H9 (cell line): ENCODE results near the gene YWHAH. TPM values are rescaled to one million over a fixed set of nuclear protein-coding genes. Genes with fewer than 3 reads are reported as not detected.

Experiments used
- DNase-seq: peaks from one replicate; pipeline ENCODE4 v3.0.0-alpha.2; 2017
- H2AFZ ChIP-seq: one replicate; pipeline ENCODE4 v1.6.1; 2013; ENCODE audit warnings: mild to moderate bottlenecking, low read length, control low read depth, moderate library complexity
- H2AK5ac ChIP-seq: 2 replicates; pipeline ENCODE4 v1.6.1; 2013; ENCODE audit warnings: low read length, control low read depth, mixed read lengths; ENCODE audit not compliant: insufficient read length
- H2BK120ac ChIP-seq: one replicate; pipeline ENCODE4 v1.6.1; 2013; ENCODE audit warnings: low read depth, mild to moderate bottlenecking, low read length, control low read depth, inconsistent platforms; ENCODE audit not compliant: poor library complexity, severe bottlenecking
- H2BK12ac ChIP-seq: 2 replicates; pipeline ENCODE4 v1.6.1; 2013; ENCODE audit warnings: low read length, control low read depth, mixed read lengths, low read depth; ENCODE audit not compliant: insufficient read length
- H2BK15ac ChIP-seq: 2 replicates; pipeline ENCODE4 v1.6.1; 2013; ENCODE audit warnings: low read depth, low read length, control low read depth
- H2BK20ac ChIP-seq: one replicate; pipeline ENCODE4 v1.6.1; 2013; ENCODE audit warnings: low read depth, mild to moderate bottlenecking, low read length, control low read depth, inconsistent platforms; ENCODE audit not compliant: poor library complexity, severe bottlenecking
- H2BK5ac ChIP-seq: 2 replicates; pipeline ENCODE4 v1.6.1; 2013; ENCODE audit warnings: low read length, control low read depth, mixed read lengths; ENCODE audit not compliant: insufficient read length
- H3K14ac ChIP-seq: 2 replicates; pipeline ENCODE4 v1.6.1; 2013; ENCODE audit warnings: low read length, control low read depth; ENCODE audit not compliant: insufficient read depth
- H3K18ac ChIP-seq: 2 replicates; pipeline ENCODE4 v1.6.1; 2013; ENCODE audit warnings: low read depth, mild to moderate bottlenecking, mixed read lengths, low read length, control low read depth; ENCODE audit not compliant: insufficient read length
- H3K23ac ChIP-seq: 2 replicates; pipeline ENCODE4 v1.6.1; 2013; ENCODE audit warnings: low read length, control low read depth, mixed read lengths, low read depth; ENCODE audit not compliant: insufficient read length
- H3K23me2 ChIP-seq: 2 replicates; pipeline ENCODE4 v1.6.1; 2013; ENCODE audit warnings: low read depth, mild to moderate bottlenecking, mixed read lengths, low read length, control low read depth; ENCODE audit not compliant: insufficient read length, poor library complexity, severe bottlenecking
- H3K27ac ChIP-seq: 2 replicates; pipeline ENCODE4 v1.5.1; 2013; ENCODE audit warnings: low read length, control low read depth, mixed read lengths, low read depth; ENCODE audit not compliant: insufficient read length
- H3K27me3 ChIP-seq: 2 replicates; pipeline ENCODE4 v1.6.1; 2013; ENCODE audit warnings: low read length, control low read depth, inconsistent platforms; ENCODE audit not compliant: insufficient read depth
- H3K4ac ChIP-seq: 2 replicates; pipeline ENCODE4 v1.6.1; 2013; ENCODE audit warnings: low read depth, mild to moderate bottlenecking, control low read depth, inconsistent platforms, low read length, moderate library complexity
- H3K4me1 ChIP-seq: 2 replicates; pipeline ENCODE4 v1.6.1; 2013; ENCODE audit warnings: low read length, control low read depth, inconsistent platforms; ENCODE audit not compliant: insufficient read depth
- H3K4me2 ChIP-seq: 2 replicates; pipeline ENCODE4 v1.6.1; 2013; ENCODE audit warnings: low read length, control low read depth, mixed read lengths; ENCODE audit not compliant: insufficient read length, insufficient read depth
- H3K56ac ChIP-seq: 2 replicates; pipeline ENCODE4 v1.6.1; 2013; ENCODE audit warnings: low read depth, mild to moderate bottlenecking, mixed read lengths, low read length, control low read depth; ENCODE audit not compliant: insufficient read length
- H3K79me1 ChIP-seq: 2 replicates; pipeline ENCODE4 v1.6.1; 2013; ENCODE audit warnings: low read depth, mild to moderate bottlenecking, moderate library complexity, low read length, control low read depth, inconsistent platforms; ENCODE audit not compliant: insufficient read depth, poor library complexity, severe bottlenecking
- H3K79me2 ChIP-seq: 2 replicates; pipeline ENCODE4 v1.6.1; 2013; ENCODE audit warnings: low read length, control low read depth, inconsistent platforms; ENCODE audit not compliant: insufficient read depth
- H3K9ac ChIP-seq: 2 replicates; pipeline ENCODE4 v1.6.1; 2013; ENCODE audit warnings: low read length, control low read depth, mixed read lengths; ENCODE audit not compliant: insufficient read length; ENCODE audit errors: extremely low read depth
- H3K9me3 ChIP-seq: one replicate; pipeline ENCODE4 v1.6.1; 2013; ENCODE audit warnings: low read depth, low read length, inconsistent platforms; ENCODE audit not compliant: control insufficient read depth
- H3T11ph ChIP-seq: one replicate; pipeline ENCODE4 v1.6.1; 2013; ENCODE audit warnings: mild to moderate bottlenecking, low read length, control low read depth, inconsistent platforms
- H4K20me1 ChIP-seq: one replicate; pipeline ENCODE4 v1.6.1; 2013; ENCODE audit not compliant: control insufficient read depth, insufficient read length, insufficient read depth
- H4K5ac ChIP-seq: 2 replicates; pipeline ENCODE4 v1.6.1; 2013; ENCODE audit warnings: low read depth, mild to moderate bottlenecking, mixed read lengths, low read length, control low read depth; ENCODE audit not compliant: insufficient read length
- H4K8ac ChIP-seq: replicated peaks from 2 replicates; pipeline ENCODE4 v1.6.1; 2013; ENCODE audit warnings: low read length, control low read depth, mixed read lengths, low read depth; ENCODE audit not compliant: insufficient read length
- H4K91ac ChIP-seq: 2 replicates; pipeline ENCODE4 v1.6.1; 2013; ENCODE audit warnings: low read depth, mild to moderate bottlenecking, moderate library complexity, mixed read lengths, low read length, control low read depth; ENCODE audit not compliant: insufficient read length
- H3K27ac Mint-ChIP-seq, 3 experiments: 2 replicates in 2 of 3; 3 replicates in 1 of 3; pipeline ENCODE4 v1.8.0; 2020 to 2021; ENCODE audit warnings: mixed read lengths in 3 of 3, mild to moderate bottlenecking in 1 of 3, moderate library complexity in 1 of 3
- H3K27me3 Mint-ChIP-seq: 2 replicates; pipeline ENCODE4 v1.8.0; 2021; ENCODE audit warnings: low read depth, mild to moderate bottlenecking, moderate library complexity, mixed read lengths
- H3K36me3 Mint-ChIP-seq, 3 experiments: 2 replicates in 2 of 3; 3 replicates in 1 of 3; pipeline ENCODE4 v1.8.0; 2020 to 2021; ENCODE audit warnings: low read depth in 3 of 3, mixed read lengths in 3 of 3; ENCODE audit not compliant: insufficient read depth in 1 of 3
- H3K4me1 Mint-ChIP-seq, 2 experiments: 2 replicates each; pipeline ENCODE4 v1.8.0; 2020; ENCODE audit warnings: mixed read lengths in 2 of 2
- H3K4me3 Mint-ChIP-seq, 2 experiments: 2 replicates in 1 of 2; 3 replicates in 1 of 2; pipeline ENCODE4 v1.8.0; 2020 to 2021; ENCODE audit warnings: mild to moderate bottlenecking in 2 of 2, mixed read lengths in 2 of 2, moderate library complexity in 1 of 2
- H3K9me3 Mint-ChIP-seq, 2 experiments: 2 replicates in 1 of 2; 3 replicates in 1 of 2; pipeline ENCODE4 v1.8.0; 2020; ENCODE audit warnings: mild to moderate bottlenecking in 2 of 2, mixed read lengths in 2 of 2, moderate library complexity in 1 of 2
- CTCF ChIP-seq: fragments of 200-600 bp; sonication (generic); conservative IDR thresholded peaks from 3 replicates; pipeline ENCODE4 v1.8.0; 2021; ENCODE audit warnings: antibody characterized with exemption, mild to moderate bottlenecking
- WGBS: extraction: QIAGEN DNeasy Blood & Tissue Kit; methylation state at CpG from one replicate; pipeline ENCODE4 v1.1.7; 2013; ENCODE audit warnings: missing lambda C conversion rate, low lambda C conversion rate, mixed read lengths; ENCODE audit not compliant: insufficient read length; ENCODE audit errors: extremely low coverage; 5-methylcytosine and 5-hydroxymethylcytosine counted together
- total RNA-seq: library from RNA; stranded (reverse); gene quantifications from 2 replicates; pipeline ENCODE4 v1.2.1, GENCODE V29; 2021

Gene YWHAH
- total RNA-seq, 1 experiment from 2014 or later, result 250 TPM

- TF ChIP-seq CTCF, result no peak
- Mint-ChIP-seq H3K4me1 (peaks cover 2 to 11% of the 10 kb centered on the region in 2 experiments; a peak in 3 of 4 replicates), H3K9me3 (no peaks in the 10 kb centered on the region), H3K27me3 (peaks cover 9% of the 10 kb centered on the region), H3K4me3 (no peak overlapping the region), H3K36me3 (no peaks in the 10 kb centered on the region; a peak in 1 of 7 replicates), H3K27ac (no peak overlapping the region)
- H4K8ac ChIP-seq, result no peak overlapping the region
- no peak overlapping the region for H3K4me2 ChIP-seq
- no peak overlapping the region for H2AK5ac ChIP-seq
- no peak overlapping the region for H3T11ph ChIP-seq
- H3K79me1 ChIP-seq, result no peaks in the 10 kb centered on the region
- no peaks in the 10 kb centered on the region for H3K23me2 ChIP-seq
- no peak overlapping the region for H3K56ac ChIP-seq
- H2BK20ac ChIP-seq, result no peak overlapping the region
- no peak overlapping the region for H3K9ac ChIP-seq
- no peak overlapping the region for H2AFZ ChIP-seq
- H3K4ac ChIP-seq, result no peak overlapping the region
- H3K4me1 ChIP-seq, result no peaks in the 10 kb centered on the region
- no peak overlapping the region for H3K23ac ChIP-seq
- no peaks in the 10 kb centered on the region for H3K27me3 ChIP-seq
- no peak overlapping the region for H2BK120ac ChIP-seq
- no CpG with 5 or more reads among the region's 3 CpGs for WGBS
- no peak overlapping the region for H2BK12ac ChIP-seq
- H3K18ac ChIP-seq, result no peak overlapping the region
- H4K5ac ChIP-seq, result no peak overlapping the region
- H3K9me3 ChIP-seq, result no peaks in the 10 kb centered on the region
- H2BK5ac ChIP-seq, result no peak overlapping the region
- H4K91ac ChIP-seq, result no peak overlapping the region
- no peak overlapping the region for H2BK15ac ChIP-seq
- no peak overlapping the region for H3K27ac ChIP-seq
- no peaks in the 10 kb centered on the region for H4K20me1 ChIP-seq
- H3K14ac ChIP-seq, result no peak overlapping the region
- DNase-seq, result no peak
- no peaks in the 10 kb centered on the region for H3K79me2 ChIP-seq
Measured at GRCh38 chr22:31927562-31927961, 16.8 kb upstream of the YWHAH start.
